GM12878 (cell line): ENCODE data around the gene CCL2. TPM values are rescaled to one million over a fixed set of nuclear protein-coding genes. Genes with fewer than 3 reads are reported as not detected.

Experiments
- ATAC-seq: fragments of 200-7000 bp; cut with Tn5 transposase; 3 replicates; pipeline ENCODE4 v1.9.1; 2020; ENCODE audit warnings: mild to moderate bottlenecking, moderate library complexity
- BruUV-seq: library from RNA; stranded (reverse); fragments of 400-500 nt; replicated peaks from 2 replicates; lab custom pipeline; 2021; lab: Mats Ljungman, UMichigan
- CTCF ChIA-PET: fragments of 300-600 bp; sonication (Branson Sonifier 250); formaldehyde crosslinking; extraction: SDS; loops from one replicate; lab custom pipeline; 2021; ENCODE audit warnings: inconsistent platforms; lab: Yijun Ruan, JAX
- POLR2A ChIA-PET: fragments of 350-600 bp; formaldehyde crosslinking; extraction: SDS; loops from one replicate; lab custom pipeline; 2021; ENCODE audit warnings: inconsistent platforms; lab: Charles Lee
- RAD21 ChIA-PET: fragments of 300-600 bp; sonication (Branson Sonifier 250); formaldehyde crosslinking; loops from one replicate; lab custom pipeline; 2023; ENCODE audit warnings: antibody characterized with exemption; ENCODE audit not compliant: unreplicated experiment; lab: Charles Lee
- SMC1A ChIA-PET: fragments of 300-600 bp; sonication (Branson Sonifier 250); formaldehyde crosslinking; loops from one replicate; lab custom pipeline; 2023; ENCODE audit not compliant: unreplicated experiment, uncharacterized antibody; lab: Charles Lee
- DNase-seq: peaks from one replicate; pipeline ENCODE4 v3.0.0-alpha.2; 2011; ENCODE audit warnings: low read depth, low spot score
- FAIRE-seq: peaks from 3 replicates; lab custom pipeline; 2011; peaks lifted over from hg19 to GRCh38; lab: Jason Lieb, UNC
- H2AFZ ChIP-seq: 2 replicates; pipeline ENCODE4 v1.6.0; 2011; ENCODE audit warnings: low read depth, low read length, control low read depth; ENCODE audit not compliant: control insufficient read depth
- H3K27ac ChIP-seq: 2 replicates; pipeline ENCODE4 v1.5.1; 2011; ENCODE audit warnings: control low read depth; ENCODE audit not compliant: control insufficient read depth, insufficient read depth
- H3K27me3 ChIP-seq, 2 experiments: replicated peaks in 1 of 2; 2 replicates each; pipeline versions ENCODE4 v1.6.0 to v1.6.1; 2011; ENCODE audit warnings: low read length in 1 of 2; ENCODE audit not compliant: control insufficient read depth in 2 of 2, insufficient read depth in 2 of 2
- H3K36me3 ChIP-seq, 2 experiments: 2 replicates each; pipeline ENCODE4 v1.5.1; 2011; ENCODE audit warnings: low read length in 1 of 2; ENCODE audit not compliant: control insufficient read depth in 2 of 2, insufficient read depth in 2 of 2
- H3K4me1 ChIP-seq: 2 replicates; pipeline ENCODE4 v1.6.1; 2011; ENCODE audit warnings: mild to moderate bottlenecking, low read length, moderate library complexity, mixed read lengths; ENCODE audit not compliant: control insufficient read depth, insufficient read depth
- H3K4me2 ChIP-seq: 2 replicates; pipeline ENCODE4 v1.6.0; 2011; ENCODE audit warnings: control low read depth; ENCODE audit not compliant: control insufficient read depth, insufficient read depth
- H3K4me3 ChIP-seq: fragments of 200-600 bp; sonication (generic); 2 replicates; pipeline ENCODE4 v1.5.1; 2016
- H3K79me2 ChIP-seq: 2 replicates; pipeline ENCODE4 v1.6.0; 2011; ENCODE audit warnings: low read length; ENCODE audit not compliant: control insufficient read depth, insufficient read depth
- H3K9ac ChIP-seq: 2 replicates; pipeline ENCODE4 v1.8.0; 2011; ENCODE audit warnings: low read length, control low read depth, mixed read lengths; ENCODE audit not compliant: control insufficient read depth, insufficient read depth
- H3K9me3 ChIP-seq: replicated peaks from 3 replicates; pipeline ENCODE4 v1.5.1; 2011; ENCODE audit warnings: mild to moderate bottlenecking, low read length; ENCODE audit not compliant: control insufficient read depth, insufficient read depth
- H4K20me1 ChIP-seq: 2 replicates; pipeline ENCODE4 v1.6.0; 2011; ENCODE audit not compliant: control insufficient read depth, insufficient read depth
- BCL11A ChIP-seq: IDR thresholded peaks from 2 replicates; pipeline ENCODE4 v1.6.1; 2011; ENCODE audit warnings: low read depth, low read length
- CEBPB ChIP-seq, 2 experiments: fragments of 150-350 bp in 1 of 2; IDR thresholded peaks; 2 replicates each; pipeline ENCODE4 v1.6.1; 2012 to 2014; ENCODE audit warnings: low read depth in 2 of 2, low read length in 2 of 2, borderline replicate concordance in 1 of 2, inconsistent platforms in 1 of 2
- MTA3 ChIP-seq: IDR thresholded peaks from 2 replicates; pipeline ENCODE4 v1.6.1; 2012; ENCODE audit warnings: low read length, inconsistent platforms, borderline replicate concordance
- MXI1 ChIP-seq: fragments of 150-350 bp; IDR thresholded peaks from 2 replicates; pipeline ENCODE4 v1.6.1; 2011; ENCODE audit warnings: low read depth, mild to moderate bottlenecking, inconsistent platforms, low read length, improper control_type of control experiment
- MYC ChIP-seq: IDR thresholded peaks from 2 replicates; pipeline ENCODE4 v1.6.1; 2011; ENCODE audit warnings: mild to moderate bottlenecking, low read length, moderate library complexity, inconsistent platforms; ENCODE audit not compliant: insufficient read depth, insufficient replicate concordance, insufficient read length, severe bottlenecking
- NFXL1 ChIP-seq: fragments of 450-650 bp; IDR thresholded peaks from 2 replicates; pipeline ENCODE4 v1.6.1; 2017; ENCODE audit warnings: antibody characterized with exemption, mild to moderate bottlenecking, borderline replicate concordance
- NR2C2 ChIP-seq: IDR thresholded peaks from 2 replicates; pipeline ENCODE4 v1.6.1; 2011; ENCODE audit warnings: borderline replicate concordance, low read depth; ENCODE audit not compliant: control insufficient read depth, insufficient read length
- RELA ChIP-seq: fragments of 450-650 bp; IDR thresholded peaks from 2 replicates; pipeline ENCODE4 v1.8.0; 2014; ENCODE audit warnings: borderline replicate concordance; ENCODE audit not compliant: partially characterized antibody
- SIN3A ChIP-seq: IDR thresholded peaks from 2 replicates; pipeline ENCODE4 v1.6.1; 2012; ENCODE audit warnings: low read depth, low read length, improper control_type of control experiment
- STAT1 ChIP-seq: fragments of 450-650 bp; conservative IDR thresholded peaks from 2 replicates; pipeline ENCODE4 v1.6.1; 2014; ENCODE audit warnings: antibody characterized with exemption, mild to moderate bottlenecking
- WGBS: methylation state at CpG from one replicate; pipeline ENCODE4 v1.1.6; 2016; ENCODE audit warnings: low lambda C conversion rate; ENCODE audit not compliant: insufficient replicate concordance, insufficient coverage; ENCODE audit errors: missing lambda C conversion rate; 5-methylcytosine and 5-hydroxymethylcytosine counted together
- in situ Hi-C: fragments of 300-500 bp; cut with MboI; formaldehyde crosslinking; loops from 9 replicates; pipeline ENCODE4 v1.14.3; 2018; ENCODE audit warnings: mixed read lengths
- intact Hi-C: fragments of 100-400 bp; cut with micrococcal nuclease; formaldehyde crosslinking; loops from one replicate; pipeline ENCODE4 v1.14.2; 2022; ENCODE audit not compliant: unreplicated experiment
- polyA plus RNA-seq, 11 experiments: library from polyadenylated mRNA; depleted of rRNA in 4 of 11; unstranded in 6 of 11; stranded (reverse) in 5 of 11; fragments of >200 nt; fragmentation: Nextera tagmentation in 4 of 11; fragmentation: Illumina TruSeq in 1 of 11; extraction: Ambion mirVana in 4 of 11; extraction: Trizol in 1 of 11; gene quantifications; 1 replicate in 1 of 11; 2 replicates in 10 of 11; pipeline versions ENCODE4 v1.2.1 to v1.2.3, GENCODE V29; 2011 to 2016; ENCODE audit warnings: inconsistent platforms in 2 of 11, missing spikeins in 2 of 11, low read depth in 1 of 11
- total RNA-seq, 4 experiments: library from RNA; depleted of rRNA in 3 of 4; stranded (reverse); fragments of >200 nt in 3 of 4; fragmentation: Illumina TruSeq in 1 of 4; extraction: Trizol in 1 of 4; gene quantifications; 2 replicates each; pipeline versions ENCODE4 v1.2.1 to v1.2.3, GENCODE V29; 2013 to 2021
- TF ChIP-seq, protein P1 (sequence below): IDR thresholded peaks from 2 replicates; pipeline ENCODE4 v1.6.1; 2011; ENCODE audit warnings: low read depth, low read length, improper control_type of control experiment, borderline replicate concordance
- TF ChIP-seq, protein P2 (sequence below): fragments of 450-650 bp; formaldehyde crosslinking; IDR thresholded peaks from 2 replicates; pipeline ENCODE4 v1.4.0; 2022; ENCODE audit warnings: mild to moderate bottlenecking, moderate library complexity
- TF ChIP-seq, protein P3 (sequence below): fragments of 450-650 bp; IDR thresholded peaks from 2 replicates; pipeline ENCODE4 v1.6.1; 2017; ENCODE audit warnings: mild to moderate bottlenecking, moderate library complexity
- TF ChIP-seq, protein P4 (sequence below): IDR thresholded peaks from 2 replicates; pipeline ENCODE4 v1.6.1; 2011; ENCODE audit warnings: borderline replicate concordance, low read depth, mild to moderate bottlenecking, moderate library complexity, low read length; ENCODE audit not compliant: insufficient read depth, poor library complexity, severe bottlenecking

The CCL2 gene
- total and polyA plus RNA-seq, 10 of the 15 experiments (the other 5 are each of a cell fraction or from before 2014, with no cell fraction given), result 0.16 to 0.18 TPM; not detected in 8

DNA sequence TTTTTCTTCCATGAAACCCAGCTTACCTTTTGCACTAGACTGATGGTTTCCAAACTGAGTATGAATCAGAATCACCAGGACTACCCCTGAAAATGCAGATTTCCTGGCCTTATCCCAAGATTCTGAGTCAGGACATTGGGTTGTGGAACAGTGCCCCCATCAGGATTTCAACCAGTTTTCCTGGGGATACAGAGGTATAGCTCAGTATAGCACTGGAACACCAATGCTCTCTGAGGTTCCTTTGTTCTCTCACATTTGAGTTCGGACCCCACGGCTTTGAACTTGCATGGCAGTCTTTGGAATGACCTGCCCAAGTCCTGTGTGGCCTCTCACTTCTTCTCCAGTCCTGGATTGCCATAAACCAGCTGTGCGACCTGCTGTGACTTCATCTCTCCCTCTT is 51.4 kb downstream of the CCL2 start:
- Histone ChIP-seq H3K9me3 (no peaks in the 10 kb centered on the region), H3K4me1 (no peaks in the 10 kb centered on the region), H3K9ac (no peak overlapping the region), H2AFZ (no peak overlapping the region), H3K36me3 (no peaks in the 10 kb centered on the region), H3K4me3 (no peak overlapping the region), H4K20me1 (no peaks in the 10 kb centered on the region), H3K4me2 (no peak overlapping the region), H3K79me2 (no peaks in the 10 kb centered on the region), H3K27ac (no peak overlapping the region), H3K27me3 (peaks cover 0 to 4% of the 10 kb centered on the region in 2 experiments; a peak in 3 of 4 replicates)
- DNase-seq (no peak), ATAC-seq (no peak), FAIRE-seq (no peak)
- ChIA-PET CTCF (interaction anchor here (1.2 to 1.6 kb wide), 3 partner anchors 14 to 106 kb away, joined by 4 to 6 read pairs (median 5); no protein-coding TSS in a partner anchor), POLR2A (no interaction called here), SMC1A (interaction anchor here (1.2 to 1.3 kb wide), 2 partner anchors 106 to 115 kb away, joined by 3 to 4 read pairs; no protein-coding TSS in a partner anchor), RAD21 (no interaction called here)
- intact Hi-C loops, result no loop called here
- in situ Hi-C loops, result no loop called here
- WGBS, result 6% methylated on average over 3 of the region's 3 CpGs
- BruUV-seq, result no TSS peak
- TF ChIP-seq CEBPB (IDR thresholded peaks at IDR 0.05; ENCODE audit: borderline replicate concordance in 1 of 2, low read depth in 2 of 2, low read length in 2 of 2) (no peak), NFXL1 (no peak), BCL11A (no peak), SIN3A (no peak), RELA (no peak), STAT1 (no peak), MTA3 (no peak), MXI1 (no peak), MYC (no peak), NR2C2 (no peak)
- TF ChIP-seq, protein P1, sequence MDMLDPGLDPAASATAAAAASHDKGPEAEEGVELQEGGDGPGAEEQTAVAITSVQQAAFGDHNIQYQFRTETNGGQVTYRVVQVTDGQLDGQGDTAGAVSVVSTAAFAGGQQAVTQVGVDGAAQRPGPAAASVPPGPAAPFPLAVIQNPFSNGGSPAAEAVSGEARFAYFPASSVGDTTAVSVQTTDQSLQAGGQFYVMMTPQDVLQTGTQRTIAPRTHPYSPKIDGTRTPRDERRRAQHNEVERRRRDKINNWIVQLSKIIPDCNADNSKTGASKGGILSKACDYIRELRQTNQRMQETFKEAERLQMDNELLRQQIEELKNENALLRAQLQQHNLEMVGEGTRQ, result no peak
- TF ChIP-seq, protein P2, sequence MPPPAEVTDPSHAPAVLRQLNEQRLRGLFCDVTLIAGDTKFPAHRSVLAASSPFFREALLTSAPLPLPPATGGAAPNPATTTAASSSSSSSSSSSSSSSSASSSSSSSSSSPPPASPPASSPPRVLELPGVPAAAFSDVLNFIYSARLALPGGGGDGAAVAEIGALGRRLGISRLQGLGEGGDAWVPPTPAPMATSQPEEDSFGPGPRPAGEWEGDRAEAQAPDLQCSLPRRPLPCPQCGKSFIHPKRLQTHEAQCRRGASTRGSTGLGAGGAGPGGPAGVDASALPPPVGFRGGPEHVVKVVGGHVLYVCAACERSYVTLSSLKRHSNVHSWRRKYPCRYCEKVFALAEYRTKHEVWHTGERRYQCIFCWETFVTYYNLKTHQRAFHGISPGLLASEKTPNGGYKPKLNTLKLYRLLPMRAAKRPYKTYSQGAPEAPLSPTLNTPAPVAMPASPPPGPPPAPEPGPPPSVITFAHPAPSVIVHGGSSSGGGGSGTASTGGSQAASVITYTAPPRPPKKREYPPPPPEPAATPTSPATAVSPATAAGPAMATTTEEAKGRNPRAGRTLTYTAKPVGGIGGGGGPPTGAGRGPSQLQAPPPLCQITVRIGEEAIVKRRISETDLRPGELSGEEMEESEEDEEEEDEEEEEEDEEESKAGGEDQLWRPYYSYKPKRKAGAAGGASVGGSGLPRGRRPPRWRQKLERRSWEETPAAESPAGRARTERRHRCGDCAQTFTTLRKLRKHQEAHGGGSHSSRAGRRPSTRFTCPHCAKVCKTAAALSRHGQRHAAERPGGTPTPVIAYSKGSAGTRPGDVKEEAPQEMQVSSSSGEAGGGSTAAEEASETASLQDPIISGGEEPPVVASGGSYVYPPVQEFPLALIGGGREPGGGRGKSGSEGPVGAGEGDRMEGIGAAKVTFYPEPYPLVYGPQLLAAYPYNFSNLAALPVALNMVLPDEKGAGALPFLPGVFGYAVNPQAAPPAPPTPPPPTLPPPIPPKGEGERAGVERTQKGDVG (CRISPR knock-in tag), result no peak
- TF ChIP-seq, protein P3, sequence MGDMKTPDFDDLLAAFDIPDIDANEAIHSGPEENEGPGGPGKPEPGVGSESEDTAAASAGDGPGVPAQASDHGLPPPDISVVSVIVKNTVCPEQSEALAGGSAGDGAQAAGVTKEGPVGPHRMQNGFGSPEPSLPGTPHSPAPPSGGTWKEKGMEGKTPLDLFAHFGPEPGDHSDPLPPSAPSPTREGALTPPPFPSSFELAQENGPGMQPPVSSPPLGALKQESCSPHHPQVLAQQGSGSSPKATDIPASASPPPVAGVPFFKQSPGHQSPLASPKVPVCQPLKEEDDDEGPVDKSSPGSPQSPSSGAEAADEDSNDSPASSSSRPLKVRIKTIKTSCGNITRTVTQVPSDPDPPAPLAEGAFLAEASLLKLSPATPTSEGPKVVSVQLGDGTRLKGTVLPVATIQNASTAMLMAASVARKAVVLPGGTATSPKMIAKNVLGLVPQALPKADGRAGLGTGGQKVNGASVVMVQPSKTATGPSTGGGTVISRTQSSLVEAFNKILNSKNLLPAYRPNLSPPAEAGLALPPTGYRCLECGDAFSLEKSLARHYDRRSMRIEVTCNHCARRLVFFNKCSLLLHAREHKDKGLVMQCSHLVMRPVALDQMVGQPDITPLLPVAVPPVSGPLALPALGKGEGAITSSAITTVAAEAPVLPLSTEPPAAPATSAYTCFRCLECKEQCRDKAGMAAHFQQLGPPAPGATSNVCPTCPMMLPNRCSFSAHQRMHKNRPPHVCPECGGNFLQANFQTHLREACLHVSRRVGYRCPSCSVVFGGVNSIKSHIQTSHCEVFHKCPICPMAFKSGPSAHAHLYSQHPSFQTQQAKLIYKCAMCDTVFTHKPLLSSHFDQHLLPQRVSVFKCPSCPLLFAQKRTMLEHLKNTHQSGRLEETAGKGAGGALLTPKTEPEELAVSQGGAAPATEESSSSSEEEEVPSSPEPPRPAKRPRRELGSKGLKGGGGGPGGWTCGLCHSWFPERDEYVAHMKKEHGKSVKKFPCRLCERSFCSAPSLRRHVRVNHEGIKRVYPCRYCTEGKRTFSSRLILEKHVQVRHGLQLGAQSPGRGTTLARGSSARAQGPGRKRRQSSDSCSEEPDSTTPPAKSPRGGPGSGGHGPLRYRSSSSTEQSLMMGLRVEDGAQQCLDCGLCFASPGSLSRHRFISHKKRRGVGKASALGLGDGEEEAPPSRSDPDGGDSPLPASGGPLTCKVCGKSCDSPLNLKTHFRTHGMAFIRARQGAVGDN, result no peak
- TF ChIP-seq, protein P4, sequence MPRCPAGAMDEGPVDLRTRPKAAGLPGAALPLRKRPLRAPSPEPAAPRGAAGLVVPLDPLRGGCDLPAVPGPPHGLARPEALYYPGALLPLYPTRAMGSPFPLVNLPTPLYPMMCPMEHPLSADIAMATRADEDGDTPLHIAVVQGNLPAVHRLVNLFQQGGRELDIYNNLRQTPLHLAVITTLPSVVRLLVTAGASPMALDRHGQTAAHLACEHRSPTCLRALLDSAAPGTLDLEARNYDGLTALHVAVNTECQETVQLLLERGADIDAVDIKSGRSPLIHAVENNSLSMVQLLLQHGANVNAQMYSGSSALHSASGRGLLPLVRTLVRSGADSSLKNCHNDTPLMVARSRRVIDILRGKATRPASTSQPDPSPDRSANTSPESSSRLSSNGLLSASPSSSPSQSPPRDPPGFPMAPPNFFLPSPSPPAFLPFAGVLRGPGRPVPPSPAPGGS, result no peak
